C4-2B (cell line): Measurements from ENCODE around the gene HIGD1C.

Experiments used
- ZFX ChIP-seq: fragments of 450-650 bp; IDR thresholded peaks from 2 replicates; pipeline ENCODE4 v1.6.1; 2017
- TF ChIP-seq, protein P1 (sequence below): fragments of 450-650 bp; conservative IDR thresholded peaks from 2 replicates; pipeline ENCODE4 v1.5.1; 2017; ENCODE audit warnings: mild to moderate bottlenecking

DNA sequence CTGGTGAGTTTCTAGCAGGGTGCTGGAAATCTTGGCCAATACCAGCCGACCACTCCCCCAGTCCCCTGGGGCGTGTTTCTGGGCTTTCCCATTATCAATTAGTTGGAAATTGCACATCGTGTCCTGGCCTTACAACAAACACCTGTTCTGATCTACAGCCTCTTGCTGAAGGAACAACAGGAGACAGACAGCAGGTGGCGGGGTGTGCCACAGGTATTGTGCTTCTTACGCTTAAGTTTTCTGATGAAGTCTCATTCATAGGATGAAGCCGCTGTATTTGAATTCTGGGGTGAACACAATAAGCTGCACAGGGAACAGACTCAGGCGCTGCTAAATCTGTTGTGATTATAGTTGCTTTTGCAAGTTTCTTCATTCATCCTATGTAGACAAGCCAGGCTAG, 703 bp downstream of the HIGD1C start:
- TF ChIP-seq, protein P1, sequence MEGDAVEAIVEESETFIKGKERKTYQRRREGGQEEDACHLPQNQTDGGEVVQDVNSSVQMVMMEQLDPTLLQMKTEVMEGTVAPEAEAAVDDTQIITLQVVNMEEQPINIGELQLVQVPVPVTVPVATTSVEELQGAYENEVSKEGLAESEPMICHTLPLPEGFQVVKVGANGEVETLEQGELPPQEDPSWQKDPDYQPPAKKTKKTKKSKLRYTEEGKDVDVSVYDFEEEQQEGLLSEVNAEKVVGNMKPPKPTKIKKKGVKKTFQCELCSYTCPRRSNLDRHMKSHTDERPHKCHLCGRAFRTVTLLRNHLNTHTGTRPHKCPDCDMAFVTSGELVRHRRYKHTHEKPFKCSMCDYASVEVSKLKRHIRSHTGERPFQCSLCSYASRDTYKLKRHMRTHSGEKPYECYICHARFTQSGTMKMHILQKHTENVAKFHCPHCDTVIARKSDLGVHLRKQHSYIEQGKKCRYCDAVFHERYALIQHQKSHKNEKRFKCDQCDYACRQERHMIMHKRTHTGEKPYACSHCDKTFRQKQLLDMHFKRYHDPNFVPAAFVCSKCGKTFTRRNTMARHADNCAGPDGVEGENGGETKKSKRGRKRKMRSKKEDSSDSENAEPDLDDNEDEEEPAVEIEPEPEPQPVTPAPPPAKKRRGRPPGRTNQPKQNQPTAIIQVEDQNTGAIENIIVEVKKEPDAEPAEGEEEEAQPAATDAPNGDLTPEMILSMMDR = no peak; the same call in 1 of the 2 replicates
- no peak for TF ChIP-seq ZFX
